ENCODE data around the gene NPLOC4. TPM values are rescaled to one million over a fixed set of nuclear protein-coding genes. Genes with fewer than 3 reads are reported as not detected.

Gene NPLOC4
- total RNA-seq, 1 experiment from 2014 or later, result 146 TPM

- no peaks in the 10 kb centered on the region for H3K9me3 Mint-ChIP-seq (ENCODE audit: low read depth, unreplicated experiment)
- no peak for DNase-seq
- CTCF ChIA-PET, result no interaction called here
- no peak overlapping the region for H3K27ac Mint-ChIP-seq (ENCODE audit: unreplicated experiment)
- H3K4me1 Mint-ChIP-seq (ENCODE audit: low read depth, unreplicated experiment), result no peaks in the 10 kb centered on the region
- intact Hi-C loops (cut with micrococcal nuclease; ENCODE audit: unreplicated experiment), result no loop called here
- peaks cover 50% of the 10 kb centered on the region for H3K27me3 Mint-ChIP-seq (ENCODE audit: unreplicated experiment)
- no TSS peak for BruUV-seq (replicated peaks)
- no peak overlapping the region for H3K4me3 Mint-ChIP-seq (ENCODE audit: low read depth, unreplicated experiment)
- no peak for TF ChIP-seq CTCF (IDR thresholded peaks at IDR 0.05; ENCODE audit: unreplicated experiment)
- peaks cover 27% of the 10 kb centered on the region for H3K36me3 Mint-ChIP-seq (ENCODE audit: insufficient read depth, unreplicated experiment)
These were observed 108.1 kb downstream of the NPLOC4 start for GRCh38 chr17:81528651-81529436.

- H3K27ac Mint-ChIP-seq (ENCODE audit: unreplicated experiment), result no peak overlapping the region
- H3K36me3 Mint-ChIP-seq (ENCODE audit: insufficient read depth, unreplicated experiment), result peaks cover 27% of the 10 kb centered on the region
- BruUV-seq (replicated peaks), result no TSS peak
- intact Hi-C loops (cut with micrococcal nuclease; ENCODE audit: unreplicated experiment), result no loop called here
- no peak overlapping the region for H3K4me3 Mint-ChIP-seq (ENCODE audit: low read depth, unreplicated experiment)
- H3K9me3 Mint-ChIP-seq (ENCODE audit: low read depth, unreplicated experiment), result no peaks in the 10 kb centered on the region
- DNase-seq, result no peak
- CTCF ChIA-PET, result interaction anchor here (0.5 kb wide), 1 partner anchor 28 kb away, joined by 3 read pairs; no protein-coding TSS in a partner anchor
- TF ChIP-seq CTCF (IDR thresholded peaks at IDR 0.05; ENCODE audit: unreplicated experiment), result no peak
- H3K27me3 Mint-ChIP-seq (ENCODE audit: unreplicated experiment), result peaks cover 50% of the 10 kb centered on the region
- H3K4me1 Mint-ChIP-seq (ENCODE audit: low read depth, unreplicated experiment), result no peaks in the 10 kb centered on the region
These were observed 108.6 kb downstream of the NPLOC4 start for GRCh38 chr17:81528384-81528650.

- no TSS peak for BruUV-seq (replicated peaks)
- CTCF ChIA-PET, result interaction anchor here (0.5 kb wide), 1 partner anchor 27 kb away, joined by 3 read pairs; no protein-coding TSS in a partner anchor
- H3K27ac Mint-ChIP-seq (ENCODE audit: unreplicated experiment), result no peak within 1 kb of the TSS
- no peak for DNase-seq
- H3K9me3 Mint-ChIP-seq (ENCODE audit: low read depth, unreplicated experiment), result no peaks in the 10 kb centered on the region
- peaks cover 27% of the 10 kb centered on the region for H3K36me3 Mint-ChIP-seq (ENCODE audit: insufficient read depth, unreplicated experiment)
- peaks cover 50% of the 10 kb centered on the region for H3K27me3 Mint-ChIP-seq (ENCODE audit: unreplicated experiment)
- H3K4me3 Mint-ChIP-seq (ENCODE audit: low read depth, unreplicated experiment), result peak within 1 kb of the TSS; percentile 47
- TF ChIP-seq CTCF (IDR thresholded peaks at IDR 0.05; ENCODE audit: unreplicated experiment), result no peak
- H3K4me1 Mint-ChIP-seq (ENCODE audit: low read depth, unreplicated experiment), result no peaks in the 10 kb centered on the region
- intact Hi-C loops (cut with micrococcal nuclease; ENCODE audit: unreplicated experiment), result no loop called here
These were observed 109.1 kb downstream of the NPLOC4 start, which contains the start of gene FSCN2 for GRCh38 chr17:81527591-81528383. TSS of gene FSCN2 (plus strand) at chr17:81528377. CDS start at chr17:81528532, 155 bp downstream.

GRCh38 chr17:81526662-81527571 lies 110.0 kb downstream of the NPLOC4 start:
- Mint-ChIP-seq H3K27me3 (ENCODE audit: unreplicated experiment) (peaks cover 50% of the 10 kb centered on the region), H3K27ac (ENCODE audit: unreplicated experiment) (no peak overlapping the region), H3K4me1 (ENCODE audit: low read depth, unreplicated experiment) (no peaks in the 10 kb centered on the region), H3K36me3 (ENCODE audit: insufficient read depth, unreplicated experiment) (peaks cover 27% of the 10 kb centered on the region), H3K9me3 (ENCODE audit: low read depth, unreplicated experiment) (no peaks in the 10 kb centered on the region), H3K4me3 (ENCODE audit: low read depth, unreplicated experiment) (no peak overlapping the region)
- CTCF ChIA-PET, result no interaction called here
- DNase-seq, result no peak
- BruUV-seq (replicated peaks), result no TSS peak
- intact Hi-C loops (cut with micrococcal nuclease; ENCODE audit: unreplicated experiment), result no loop called here
- TF ChIP-seq CTCF (IDR thresholded peaks at IDR 0.05; ENCODE audit: unreplicated experiment), result no peak
